ENCODE data around the gene MLPH.

- TF ChIP-seq BHLHE40 (IDR thresholded peaks at IDR 0.05; ENCODE audit: low read depth, low read length) (no peak), CEBPB (IDR thresholded peaks at IDR 0.05; ENCODE audit: low read depth, low read length) (no peak), CTCF (conservative IDR thresholded peaks at IDR 0.05; ENCODE audit: low read depth, low read length) (no peak), POLR2A (IDR thresholded peaks at IDR 0.05; ENCODE audit: low read depth, low read length) (no peak), CHD1 (IDR thresholded peaks at IDR 0.05; ENCODE audit: low read depth, low read length) (no peak), RAD21 (IDR thresholded peaks at IDR 0.05; ENCODE audit: low read length) (no peak), MXI1 (IDR thresholded peaks at IDR 0.05; ENCODE audit: borderline replicate concordance, low read depth, low read length) (no peak)
Measured at GRCh38 chr2:237466211-237466610, 20.8 kb upstream of the MLPH start.

Data from IMR-90 (cell line).